KOPT-K1 (cell line): ENCODE measurements around the gene UNG.

ENCODE experiments used
- H3K27ac ChIP-seq: fragments of 200-600 bp; sonication (generic); 2 replicates; pipeline ENCODE4 v1.5.1; 2016; ENCODE audit warnings: antibody characterized with exemption, mild to moderate bottlenecking, low read depth, low read length; ENCODE audit not compliant: poor library complexity, severe bottlenecking
- H3K36me3 ChIP-seq: fragments of 200-600 bp; sonication (generic); 2 replicates; pipeline ENCODE4 v1.5.1; 2017; ENCODE audit warnings: antibody characterized with exemption, mild to moderate bottlenecking, low read length, moderate library complexity; ENCODE audit not compliant: insufficient read depth
- H3K9me3 ChIP-seq: fragments of 200-600 bp; sonication (generic); 2 replicates; pipeline ENCODE4 v1.5.1; 2017; ENCODE audit warnings: antibody characterized with exemption, low read length, mild to moderate bottlenecking; ENCODE audit not compliant: insufficient read depth, poor library complexity, severe bottlenecking

UNG gene

DNA sequence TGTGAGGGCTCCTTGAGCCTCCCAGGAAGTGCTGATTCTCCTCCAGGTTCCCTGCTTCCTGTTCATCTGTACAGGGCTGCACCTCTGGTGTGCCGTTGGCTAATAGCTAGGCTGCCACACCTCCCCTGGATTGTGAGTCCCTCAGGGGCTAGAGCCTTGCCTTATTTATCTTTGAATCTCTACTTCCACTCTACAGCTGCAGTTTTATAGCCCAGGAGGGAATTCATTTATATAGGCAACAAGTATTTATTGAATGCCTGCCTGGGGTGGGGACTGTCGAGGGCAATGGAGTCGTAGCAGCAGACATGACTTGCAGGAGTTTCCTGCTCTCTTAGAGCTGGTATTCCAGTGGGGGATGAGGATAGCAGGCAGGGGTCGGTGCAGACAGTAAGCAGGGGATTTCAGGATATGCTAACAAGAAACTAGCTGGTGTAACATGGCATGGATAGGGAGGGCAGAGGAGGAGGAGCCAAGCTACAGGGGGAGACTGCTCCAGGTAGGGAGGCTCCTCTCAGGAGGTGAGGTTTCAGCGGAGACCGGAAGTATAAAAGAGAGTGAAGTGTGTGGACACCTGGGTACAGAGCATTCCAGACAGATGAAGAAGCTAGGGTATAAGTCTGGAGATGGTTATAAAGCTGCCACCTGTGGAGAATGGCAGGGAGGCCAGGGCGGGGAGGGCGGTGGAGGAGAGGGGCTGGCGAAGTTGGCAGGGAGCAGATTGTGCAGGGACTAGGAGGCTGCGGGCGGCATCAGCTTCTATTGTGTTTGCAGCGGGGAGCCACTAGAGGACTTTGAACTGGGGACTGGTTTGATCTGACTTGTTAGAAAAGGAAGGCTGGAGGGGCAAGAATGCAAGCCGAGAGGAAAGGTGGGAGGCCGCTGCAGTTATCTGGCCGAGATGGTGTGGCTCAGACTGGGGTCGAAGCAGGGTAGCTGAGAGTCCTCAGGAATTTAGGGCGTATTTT lies 27.8 kb upstream of the UNG start:
- no peaks in the 10 kb centered on the region for H3K9me3 ChIP-seq
- H3K36me3 ChIP-seq: peaks cover 63% of the 10 kb centered on the region
- no peak overlapping the region for H3K27ac ChIP-seq

- Histone ChIP-seq H3K36me3 (peaks cover 50% of the 10 kb centered on the region), H3K9me3 (no peaks in the 10 kb centered on the region), H3K27ac (no peak overlapping the region)
These were observed 22.5 kb upstream of the UNG start for GRCh38 chr12:109074866-109075265.

DNA sequence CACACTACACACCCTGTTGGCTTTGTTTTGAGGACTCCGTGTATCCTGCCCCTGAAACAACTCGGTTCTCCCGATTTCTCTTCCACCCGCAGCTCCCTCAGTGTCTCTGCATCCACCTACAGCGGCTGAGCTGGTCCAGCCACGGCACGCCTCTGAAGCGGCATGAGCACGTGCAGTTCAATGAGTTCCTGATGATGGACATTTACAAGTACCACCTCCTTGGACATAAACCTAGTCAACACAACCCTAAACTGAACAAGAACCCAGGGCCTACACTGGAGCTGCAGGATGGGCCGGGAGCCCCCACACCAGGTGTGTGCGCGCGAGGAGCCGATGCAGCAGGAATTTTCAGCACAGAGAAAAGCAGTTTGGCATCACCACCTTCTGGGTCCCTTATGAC lies 14.6 kb upstream of the UNG start:
- H3K36me3 ChIP-seq: peaks cover 72% of the 10 kb centered on the region
- H3K27ac ChIP-seq: no peak overlapping the region

DNA sequence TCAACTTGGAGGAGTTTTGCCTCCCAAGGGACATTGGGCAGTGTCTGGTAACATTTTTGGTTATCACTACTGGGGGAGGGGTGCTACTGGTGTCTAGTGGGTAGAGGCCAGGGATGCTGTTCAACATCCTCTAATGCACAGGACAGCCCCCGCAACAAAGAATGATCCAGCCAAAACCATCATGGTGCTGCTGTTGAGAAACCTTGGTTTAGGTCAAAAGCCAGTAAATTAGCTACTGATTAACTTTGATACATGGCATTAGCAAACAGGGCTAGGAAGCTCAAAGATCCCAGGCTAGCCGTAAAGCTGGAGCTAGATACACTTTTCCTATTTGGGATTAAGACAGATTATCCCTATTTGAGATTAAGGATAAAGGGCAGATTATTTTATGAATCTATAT lies 13.0 kb upstream of the UNG start:
- H3K36me3 ChIP-seq: peaks cover 89% of the 10 kb centered on the region
- no peaks in the 10 kb centered on the region for H3K9me3 ChIP-seq
- no peak overlapping the region for H3K27ac ChIP-seq

More for the DNA sequence above, 14.6 kb upstream of the UNG start:
- H3K9me3 ChIP-seq: no peaks in the 10 kb centered on the region

GRCh38 chr12:109085590-109085989 lies 11.8 kb upstream of the UNG start:
- Histone ChIP-seq H3K9me3 (no peaks in the 10 kb centered on the region), H3K27ac (no peak overlapping the region), H3K36me3 (peaks cover 96% of the 10 kb centered on the region)

GRCh38 chr12:109087250-109087649 lies 10.1 kb upstream of the UNG start:
- Histone ChIP-seq H3K27ac (no peak overlapping the region), H3K9me3 (no peaks in the 10 kb centered on the region), H3K36me3 (peaks cover 92% of the 10 kb centered on the region)

DNA sequence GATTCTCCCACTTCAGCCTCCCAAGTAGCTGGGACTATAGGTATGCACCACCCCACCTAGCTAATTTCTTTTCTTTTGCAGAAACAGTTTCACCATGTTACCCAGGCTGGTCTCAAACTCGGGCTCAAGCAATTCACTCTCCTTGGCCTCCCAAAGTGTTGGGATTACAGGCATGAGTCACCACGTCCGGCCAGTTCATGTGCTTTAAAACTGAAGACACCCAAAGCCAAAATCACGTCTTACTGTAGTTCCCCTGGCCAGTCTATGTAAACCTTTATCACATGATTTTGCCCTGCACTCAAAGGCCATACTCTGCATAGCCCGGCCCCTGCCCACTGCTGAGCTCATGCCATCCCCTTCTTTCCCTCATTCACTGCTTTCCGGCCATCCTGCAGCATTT lies 8.6 kb upstream of the UNG start:
- Histone ChIP-seq H3K36me3 (peaks cover 77% of the 10 kb centered on the region), H3K9me3 (no peaks in the 10 kb centered on the region), H3K27ac (no peak overlapping the region)

- Histone ChIP-seq H3K9me3 (no peaks in the 10 kb centered on the region), H3K36me3 (peaks cover 68% of the 10 kb centered on the region), H3K27ac (no peak overlapping the region)
These were observed 7.7 kb upstream of the UNG start for GRCh38 chr12:109089683-109090082.

GRCh38 chr12:109092497-109093021 lies 4.8 kb upstream of the UNG start:
- Histone ChIP-seq H3K27ac (peak overlapping the region; percentile 55), H3K36me3 (peaks cover 41% of the 10 kb centered on the region)

GRCh38 chr12:109093022-109093918 lies 4.1 kb upstream of the UNG start, which contains the start of gene ALKBH2:
Gene ALKBH2 (minus strand): TSS chr12:109093472. CDS start chr12:109092786, 686 bp downstream.
- Histone ChIP-seq H3K27ac (peak within 1 kb of the TSS; percentile 55), H3K36me3 (peaks cover 34% of the 10 kb centered on the region), H3K9me3 (no peaks in the 10 kb centered on the region)

More at GRCh38 chr12:109092497-109093021, 4.8 kb upstream of the UNG start:
- H3K9me3 ChIP-seq: no peaks in the 10 kb centered on the region

GRCh38 chr12:109097140-109097434 lies 310 bp upstream of the UNG start:
- no peaks in the 10 kb centered on the region for H3K9me3 ChIP-seq
- peak overlapping the region; percentile 91 for H3K27ac ChIP-seq
- H3K36me3 ChIP-seq: peaks cover 36% of the 10 kb centered on the region

- peak overlapping the region; percentile 91 for H3K27ac ChIP-seq
These were observed 797 bp downstream of the UNG start for GRCh38 chr12:109098183-109098604.

GRCh38 chr12:109098651-109099050 lies 1.3 kb downstream of the UNG start:
- Histone ChIP-seq H3K36me3 (peaks cover 52% of the 10 kb centered on the region), H3K27ac (peak overlapping the region; percentile 91), H3K9me3 (no peaks in the 10 kb centered on the region)

More at GRCh38 chr12:109098183-109098604, 797 bp downstream of the UNG start:
- no peaks in the 10 kb centered on the region for H3K9me3 ChIP-seq
- peaks cover 47% of the 10 kb centered on the region for H3K36me3 ChIP-seq

DNA sequence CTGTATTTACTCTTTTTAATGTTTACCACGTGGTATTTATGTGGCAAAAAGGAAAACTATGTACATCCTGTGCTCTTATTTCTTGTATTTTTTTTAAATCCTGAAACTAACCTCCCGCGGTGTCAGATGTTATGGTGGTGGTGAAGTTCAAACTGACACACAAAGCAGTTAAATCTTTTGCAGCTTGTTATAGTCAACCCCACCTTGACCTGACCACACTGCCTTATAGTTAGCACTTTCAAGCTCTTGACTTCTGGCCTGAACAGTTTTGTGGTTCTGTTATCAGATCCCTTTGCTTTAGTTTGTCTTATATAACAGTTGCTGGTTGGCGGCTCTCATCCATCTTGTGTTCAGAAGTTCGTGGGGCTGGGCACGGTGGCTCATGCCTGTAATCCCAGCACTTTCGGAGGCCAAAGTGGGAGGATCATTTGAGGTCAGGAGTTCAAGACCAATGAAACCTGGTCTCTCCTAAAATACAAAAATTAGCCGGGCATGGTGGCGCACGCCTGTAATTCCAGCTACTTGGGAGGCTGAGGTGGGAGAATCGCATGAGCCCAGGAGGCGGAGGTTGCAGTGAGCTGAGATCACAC lies 2.1 kb downstream of the UNG start:
- H3K27ac ChIP-seq: no peak overlapping the region
- peaks cover 61% of the 10 kb centered on the region for H3K36me3 ChIP-seq
- no peaks in the 10 kb centered on the region for H3K9me3 ChIP-seq
